Measurements from ENCODE around the gene LGR4.
"Not testable (repeated sequence)": the region's sequence is repeated elsewhere in the genome, so short reads cannot be mapped to it uniquely, and the experiment has no call there.

The LGR4 gene

GRCh38 chr11:27453701-27454100, 18.9 kb downstream of the LGR4 start:
- no peak overlapping the region for H3K4me2 ChIP-seq (ENCODE audit: low read length)
- no peaks in the 10 kb centered on the region for H3K36me3 ChIP-seq (ENCODE audit: control insufficient read depth, low read length)
- H3K9me2 ChIP-seq (replicated peaks; ENCODE audit: control insufficient read depth, low read length): no peaks in the 10 kb centered on the region
- H3K27me3 ChIP-seq (ENCODE audit: control insufficient read depth, low read length): no peaks in the 10 kb centered on the region
- H3K27ac ChIP-seq (ENCODE audit: low read depth, low read length): no peak overlapping the region
- TF ChIP-seq EZH2phosphoT487 (IDR thresholded peaks at IDR 0.05; ENCODE audit: borderline replicate concordance, low read length) (no peak), CTCF (IDR thresholded peaks at IDR 0.05; ENCODE audit: low read depth, low read length, poor library complexity, severe bottlenecking) (no peak)
- H3F3A ChIP-seq (ENCODE audit: control insufficient read depth, insufficient read depth): no peaks in the 10 kb centered on the region
- no peaks in the 10 kb centered on the region for H3K4me1 ChIP-seq (ENCODE audit: control insufficient read depth, low read length)
- H3K79me2 ChIP-seq (ENCODE audit: control insufficient read depth, low read length): no peaks in the 10 kb centered on the region
- no peak overlapping the region for H3K4me3 ChIP-seq (ENCODE audit: low read length)
- no peaks in the 10 kb centered on the region for H3K9me3 ChIP-seq (ENCODE audit: control insufficient read depth, insufficient read depth, low read length)
- H4K20me1 ChIP-seq (ENCODE audit: control insufficient read depth, insufficient read depth, low read depth, low read length): no peaks in the 10 kb centered on the region

- Histone ChIP-seq H3K9me2 (replicated peaks; ENCODE audit: control insufficient read depth, low read length) (no peaks in the 10 kb centered on the region), H3F3A (ENCODE audit: control insufficient read depth, insufficient read depth) (no peaks in the 10 kb centered on the region), H3K4me1 (ENCODE audit: control insufficient read depth, low read length) (no peaks in the 10 kb centered on the region), H3K79me2 (ENCODE audit: control insufficient read depth, low read length) (no peaks in the 10 kb centered on the region), H3K4me3 (ENCODE audit: low read length) (no peak overlapping the region), H3K4me2 (ENCODE audit: low read length) (no peak overlapping the region), H3K36me3 (ENCODE audit: control insufficient read depth, low read length) (no peaks in the 10 kb centered on the region), H3K27me3 (ENCODE audit: control insufficient read depth, low read length) (no peaks in the 10 kb centered on the region), H3K9me3 (ENCODE audit: control insufficient read depth, insufficient read depth, low read length) (no peaks in the 10 kb centered on the region), H3K27ac (ENCODE audit: low read depth, low read length) (no peak overlapping the region), H4K20me1 (ENCODE audit: control insufficient read depth, insufficient read depth, low read depth, low read length) (no peaks in the 10 kb centered on the region)
- TF ChIP-seq EZH2phosphoT487 (IDR thresholded peaks at IDR 0.05; ENCODE audit: borderline replicate concordance, low read length) (no peak), CTCF (IDR thresholded peaks at IDR 0.05; ENCODE audit: low read depth, low read length, poor library complexity, severe bottlenecking) (no peak)
Measured at GRCh38 chr11:27452147-27452546, 20.4 kb downstream of the LGR4 start.

- no peaks in the 10 kb centered on the region for H3K4me1 ChIP-seq (ENCODE audit: control insufficient read depth, low read length)
Measured at GRCh38 chr11:27451244-27451965, 21.2 kb downstream of the LGR4 start.

GRCh38 chr11:27448184-27448540, 24.4 kb downstream of the LGR4 start:
- H3K4me1 ChIP-seq (ENCODE audit: control insufficient read depth, low read length); H3K79me2 ChIP-seq (ENCODE audit: control insufficient read depth, low read length): not testable (repeated sequence)

More at GRCh38 chr11:27451244-27451965, 21.2 kb downstream of the LGR4 start:
- Histone ChIP-seq H3K79me2 (ENCODE audit: control insufficient read depth, low read length) (no peaks in the 10 kb centered on the region), H3K9me3 (ENCODE audit: control insufficient read depth, insufficient read depth, low read length) (no peaks in the 10 kb centered on the region), H3K36me3 (ENCODE audit: control insufficient read depth, low read length) (no peaks in the 10 kb centered on the region), H3K4me2 (ENCODE audit: low read length) (no peak overlapping the region), H4K20me1 (ENCODE audit: control insufficient read depth, insufficient read depth, low read depth, low read length) (no peaks in the 10 kb centered on the region), H3K27me3 (ENCODE audit: control insufficient read depth, low read length) (no peaks in the 10 kb centered on the region), H3F3A (ENCODE audit: control insufficient read depth, insufficient read depth) (no peaks in the 10 kb centered on the region), H3K4me3 (ENCODE audit: low read length) (no peak overlapping the region), H3K27ac (ENCODE audit: low read depth, low read length) (no peak overlapping the region), H3K9me2 (replicated peaks; ENCODE audit: control insufficient read depth, low read length) (no peaks in the 10 kb centered on the region)
- no peak for TF ChIP-seq EZH2phosphoT487 (IDR thresholded peaks at IDR 0.05; ENCODE audit: borderline replicate concordance, low read length)
- TF ChIP-seq CTCF (IDR thresholded peaks at IDR 0.05; ENCODE audit: low read depth, low read length, poor library complexity, severe bottlenecking): no peak

More at GRCh38 chr11:27448184-27448540, 24.4 kb downstream of the LGR4 start:
- not testable (repeated sequence) for H3K9me3 ChIP-seq (ENCODE audit: control insufficient read depth, insufficient read depth, low read length); H4K20me1 ChIP-seq (ENCODE audit: control insufficient read depth, insufficient read depth, low read depth, low read length); H3K27ac ChIP-seq (ENCODE audit: low read depth, low read length); H3K36me3 ChIP-seq (ENCODE audit: control insufficient read depth, low read length); H3F3A ChIP-seq (ENCODE audit: control insufficient read depth, insufficient read depth); H3K9me2 ChIP-seq (replicated peaks; ENCODE audit: control insufficient read depth, low read length); H3K4me2 ChIP-seq (ENCODE audit: low read length); H3K27me3 ChIP-seq (ENCODE audit: control insufficient read depth, low read length); H3K4me3 ChIP-seq (ENCODE audit: low read length)

All from DOHH2 (cell line).